ENCODE measurements around the gene NDUFV3. TPM values are rescaled to one million over a fixed set of nuclear protein-coding genes. Genes with fewer than 3 reads are reported as not detected.

The NDUFV3 gene
- total RNA-seq, 4 donors from 2014 or later: 96.4 to 109 (median 97.7) TPM

DNA sequence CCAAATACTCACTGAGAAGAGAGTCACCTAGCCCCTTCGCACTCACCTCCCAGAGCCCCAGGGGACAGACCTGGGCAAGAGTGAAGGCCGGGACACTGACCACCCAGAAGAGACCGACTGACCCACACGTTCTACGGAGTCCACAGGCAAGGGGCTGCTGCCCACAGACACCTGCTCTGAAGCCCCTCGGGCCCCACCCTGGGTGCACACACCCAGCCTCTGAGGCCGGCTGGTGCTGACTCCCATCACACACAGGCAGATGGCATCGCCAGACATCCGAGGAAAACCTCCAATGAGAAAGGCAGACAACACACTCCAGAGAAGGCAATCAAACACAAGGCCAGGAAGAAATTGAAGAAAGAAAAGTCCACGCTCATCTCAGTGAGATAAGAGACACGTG lies 35.9 kb upstream of the NDUFV3 start:
- in situ Hi-C loops (cut with MboI; ENCODE audit: low sequenced_read_pairs in 4 of 4): no loop called here
- ATAC-seq: no peak
- H3K4me1 ChIP-seq: no peaks in the 10 kb centered on the region

DNA sequence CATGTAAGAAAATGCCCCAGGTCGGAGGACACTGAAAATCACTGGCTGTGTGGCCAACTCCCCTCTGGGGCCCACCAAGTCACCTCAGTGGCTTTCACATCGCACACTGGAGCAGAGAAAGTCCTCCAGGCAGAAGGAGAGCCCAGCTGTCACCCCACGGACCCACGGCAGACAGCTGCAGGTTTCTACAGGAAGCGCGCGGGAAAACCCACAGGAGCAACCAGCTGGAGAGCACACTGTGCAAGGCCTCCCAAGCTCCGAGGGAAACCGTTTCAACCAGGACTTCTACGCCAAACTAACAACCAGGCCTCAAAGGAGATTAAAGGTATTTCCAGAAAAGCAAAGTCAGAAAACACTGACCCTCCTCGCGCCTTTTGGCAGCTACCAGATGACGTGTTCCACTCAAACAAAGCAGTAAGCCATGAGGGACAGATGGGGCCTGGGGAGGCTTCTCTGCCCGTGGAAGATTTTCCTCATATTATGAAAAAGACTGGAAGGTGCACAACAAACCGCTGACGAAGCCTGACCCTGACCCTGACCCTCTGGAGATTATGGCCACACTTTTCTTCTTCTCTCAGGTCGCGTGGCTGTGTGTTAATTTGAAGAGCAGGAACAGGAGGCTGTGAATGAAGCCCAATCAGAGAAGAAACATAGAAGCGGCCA lies 34.8 kb upstream of the NDUFV3 start:
- H3K9me3 ChIP-seq: no peaks in the 10 kb centered on the region
- no peak overlapping the region for H3K4me3 ChIP-seq
- H3K27ac ChIP-seq: no peak overlapping the region
- no peak for TF ChIP-seq POLR2A (IDR thresholded peaks at IDR 0.05)
- TF ChIP-seq, protein P1, sequence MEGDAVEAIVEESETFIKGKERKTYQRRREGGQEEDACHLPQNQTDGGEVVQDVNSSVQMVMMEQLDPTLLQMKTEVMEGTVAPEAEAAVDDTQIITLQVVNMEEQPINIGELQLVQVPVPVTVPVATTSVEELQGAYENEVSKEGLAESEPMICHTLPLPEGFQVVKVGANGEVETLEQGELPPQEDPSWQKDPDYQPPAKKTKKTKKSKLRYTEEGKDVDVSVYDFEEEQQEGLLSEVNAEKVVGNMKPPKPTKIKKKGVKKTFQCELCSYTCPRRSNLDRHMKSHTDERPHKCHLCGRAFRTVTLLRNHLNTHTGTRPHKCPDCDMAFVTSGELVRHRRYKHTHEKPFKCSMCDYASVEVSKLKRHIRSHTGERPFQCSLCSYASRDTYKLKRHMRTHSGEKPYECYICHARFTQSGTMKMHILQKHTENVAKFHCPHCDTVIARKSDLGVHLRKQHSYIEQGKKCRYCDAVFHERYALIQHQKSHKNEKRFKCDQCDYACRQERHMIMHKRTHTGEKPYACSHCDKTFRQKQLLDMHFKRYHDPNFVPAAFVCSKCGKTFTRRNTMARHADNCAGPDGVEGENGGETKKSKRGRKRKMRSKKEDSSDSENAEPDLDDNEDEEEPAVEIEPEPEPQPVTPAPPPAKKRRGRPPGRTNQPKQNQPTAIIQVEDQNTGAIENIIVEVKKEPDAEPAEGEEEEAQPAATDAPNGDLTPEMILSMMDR (IDR thresholded peaks at IDR 0.05 in 4 of 5, conservative IDR thresholded peaks at IDR 0.05 in 1 of 5): no peak
- no peaks in the 10 kb centered on the region for H3K4me1 ChIP-seq
- intact Hi-C loops (cut with DNase I; ENCODE audit: low total_unique reads) (no loop called here), in situ Hi-C loops (cut with MboI; ENCODE audit: low sequenced_read_pairs in 4 of 4) (no loop called here)
- H3K36me3 ChIP-seq: peaks cover 0 to 74% of the 10 kb centered on the region in 2 donors
- H3K27me3 ChIP-seq: no peaks in the 10 kb centered on the region
- no peak for DNase-seq
- no peak for ATAC-seq

More for the DNA sequence above, 35.9 kb upstream of the NDUFV3 start:
- H3K27ac ChIP-seq: no peak overlapping the region
- DNase-seq: no peak
- intact Hi-C loops (cut with DNase I; ENCODE audit: low total_unique reads): no loop called here
- no peaks in the 10 kb centered on the region for H3K9me3 ChIP-seq
- TF ChIP-seq POLR2A (IDR thresholded peaks at IDR 0.05): no peak
- TF ChIP-seq, protein P1 (IDR thresholded peaks at IDR 0.05 in 4 of 5, conservative IDR thresholded peaks at IDR 0.05 in 1 of 5): no peak
- no peaks in the 10 kb centered on the region for H3K27me3 ChIP-seq
- H3K36me3 ChIP-seq: peaks cover 0 to 74% of the 10 kb centered on the region in 2 donors
- H3K4me3 ChIP-seq: no peak overlapping the region

DNA sequence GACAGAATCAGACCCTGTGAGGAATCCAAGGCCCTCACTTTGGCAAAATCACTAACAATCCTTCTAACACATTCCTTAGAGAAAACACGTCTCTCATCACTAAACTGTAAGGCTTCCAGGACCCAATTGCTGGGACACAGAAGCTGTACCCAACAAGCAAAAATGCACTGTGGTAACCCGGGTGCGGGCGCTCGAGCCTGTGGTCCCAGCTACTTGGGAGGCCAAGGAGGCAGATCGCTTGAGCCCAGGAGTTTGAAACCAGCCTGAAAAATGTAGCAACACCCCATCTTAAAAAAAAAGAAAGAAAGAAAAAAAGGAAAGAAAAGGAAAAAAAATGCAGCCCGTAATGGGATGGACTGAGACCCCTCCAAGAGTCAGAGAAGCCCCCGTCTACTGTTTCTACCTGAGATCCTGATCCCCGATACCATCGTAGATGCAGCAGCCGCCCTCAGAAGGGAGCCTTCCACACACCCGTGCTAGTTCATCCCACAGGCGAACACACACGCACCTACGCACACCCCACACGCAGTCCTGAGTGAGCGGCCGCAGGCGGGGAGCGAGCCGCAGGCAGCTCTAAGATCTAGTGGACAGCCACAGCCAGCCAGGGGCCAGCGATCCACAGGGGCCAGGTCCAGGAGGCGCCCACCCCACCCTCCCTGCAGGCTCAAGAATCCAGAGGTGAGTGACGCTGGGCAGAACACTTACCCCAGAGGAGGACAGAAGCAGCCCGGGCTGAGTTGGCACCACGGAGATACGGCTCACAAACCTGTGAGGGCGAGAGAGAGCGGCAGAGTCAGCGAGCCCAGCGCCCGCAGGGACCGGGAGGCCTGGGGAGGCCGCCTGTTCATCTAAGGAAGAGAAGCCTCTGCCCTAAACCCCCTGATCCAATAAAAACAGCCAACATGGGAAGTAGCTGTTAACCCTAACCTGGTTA lies 33.9 kb upstream of the NDUFV3 start:
- H3K4me1 ChIP-seq: no peaks in the 10 kb centered on the region
- H3K36me3 ChIP-seq: peaks cover 0 to 66% of the 10 kb centered on the region in 2 donors
- H3K9me3 ChIP-seq: no peaks in the 10 kb centered on the region
- DNase-seq (no peak), ATAC-seq (no peak)
- H3K27ac ChIP-seq: no peak overlapping the region
- in situ Hi-C loops (cut with MboI; ENCODE audit: low sequenced_read_pairs in 4 of 4): no loop called here
- intact Hi-C loops (cut with DNase I; ENCODE audit: low total_unique reads): no loop called here
- TF ChIP-seq, protein P1 (IDR thresholded peaks at IDR 0.05 in 4 of 5, conservative IDR thresholded peaks at IDR 0.05 in 1 of 5): no peak
- no peak for TF ChIP-seq POLR2A (IDR thresholded peaks at IDR 0.05)
- H3K4me3 ChIP-seq: no peak overlapping the region
- no peaks in the 10 kb centered on the region for H3K27me3 ChIP-seq

DNA sequence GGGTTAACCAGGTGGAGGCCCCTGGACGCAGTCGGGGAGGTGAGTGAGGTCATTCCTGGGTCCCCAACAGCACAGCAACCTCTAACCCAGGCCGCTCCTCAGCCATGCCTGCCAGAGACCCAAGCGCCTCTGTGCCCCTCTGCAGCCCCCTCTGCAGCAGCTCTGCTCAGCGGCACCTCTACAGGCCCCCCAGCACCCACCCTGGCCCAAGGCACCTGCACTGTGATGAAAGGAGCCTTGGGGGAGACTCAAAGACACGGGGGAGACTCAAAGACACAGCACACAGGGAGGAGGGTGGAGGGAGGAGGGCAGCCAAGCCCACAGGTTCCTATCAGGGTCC lies 33.2 kb upstream of the NDUFV3 start:
- H3K4me3 ChIP-seq: no peak overlapping the region
- DNase-seq (no peak), ATAC-seq (no peak)
- TF ChIP-seq, protein P1 (IDR thresholded peaks at IDR 0.05 in 4 of 5, conservative IDR thresholded peaks at IDR 0.05 in 1 of 5): no peak
- TF ChIP-seq POLR2A (IDR thresholded peaks at IDR 0.05): no peak
- in situ Hi-C loops (cut with MboI; ENCODE audit: low sequenced_read_pairs in 4 of 4): no loop called here
- no peaks in the 10 kb centered on the region for H3K4me1 ChIP-seq
- H3K36me3 ChIP-seq: peaks cover 0 to 60% of the 10 kb centered on the region in 2 donors
- H3K9me3 ChIP-seq: no peaks in the 10 kb centered on the region
- H3K27ac ChIP-seq: no peak overlapping the region
- no peaks in the 10 kb centered on the region for H3K27me3 ChIP-seq
- intact Hi-C loops (cut with DNase I; ENCODE audit: low total_unique reads): no loop called here
